ENCODE measurements around the gene PACRG.

The PACRG gene

DNA sequence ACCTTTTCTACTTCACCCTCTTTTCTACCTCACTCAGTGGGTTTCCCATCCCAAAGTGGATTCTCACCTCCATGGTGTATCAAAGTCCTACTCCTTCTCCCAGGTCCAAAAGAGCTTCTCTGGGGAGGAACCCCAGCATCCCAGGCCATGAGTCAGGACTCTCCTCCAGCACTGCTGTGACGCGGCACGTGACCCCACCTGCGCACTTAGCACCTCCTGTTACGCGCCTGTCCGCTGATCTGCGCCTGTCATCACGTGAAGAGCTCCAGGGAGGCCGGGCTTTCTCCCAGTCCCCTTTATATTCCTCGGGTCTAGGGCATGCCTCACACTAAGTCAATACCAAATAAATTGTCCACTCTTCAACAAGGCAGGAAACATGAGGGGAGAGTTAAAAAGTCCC lies 459.8 kb downstream of the PACRG start:
- TF ChIP-seq POLR2A (IDR thresholded peaks at IDR 0.05; ENCODE audit: low read depth, low read length) = no peak
- FAIRE-seq (no peak), DNase-seq (ENCODE audit: insufficient read length, low spot score) (no peak)

- FAIRE-seq = no peak
These were observed 461.0 kb downstream of the PACRG start for GRCh38 chr6:163188746-163189145.

DNA sequence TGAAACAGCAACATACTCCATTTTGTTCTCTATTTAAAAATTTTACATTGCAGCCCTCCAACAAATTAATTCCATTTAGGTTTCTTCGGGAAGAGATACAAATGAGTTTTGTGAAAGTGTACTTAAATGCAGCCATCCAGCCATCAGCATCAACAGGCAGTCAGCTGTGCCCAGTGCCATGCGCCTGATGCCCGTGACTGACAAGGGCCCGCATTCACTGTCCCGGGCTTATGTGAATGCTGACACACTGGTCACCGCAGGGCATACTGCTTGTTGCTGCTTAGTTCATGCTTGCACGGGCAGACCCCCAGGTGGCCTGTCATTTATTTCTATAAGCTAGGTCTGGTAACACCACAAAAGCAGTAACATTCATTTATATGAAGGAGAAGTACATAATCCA lies 461.8 kb downstream of the PACRG start:
- no peak for FAIRE-seq
- TF ChIP-seq POLR2A (IDR thresholded peaks at IDR 0.05; ENCODE audit: low read depth, low read length) = no peak
- no peak for DNase-seq (ENCODE audit: insufficient read length, low spot score)

More at GRCh38 chr6:163188746-163189145, 461.0 kb downstream of the PACRG start:
- no peak for TF ChIP-seq POLR2A (IDR thresholded peaks at IDR 0.05; ENCODE audit: low read depth, low read length)
- DNase-seq (ENCODE audit: insufficient read length, low spot score) = no peak

DNA sequence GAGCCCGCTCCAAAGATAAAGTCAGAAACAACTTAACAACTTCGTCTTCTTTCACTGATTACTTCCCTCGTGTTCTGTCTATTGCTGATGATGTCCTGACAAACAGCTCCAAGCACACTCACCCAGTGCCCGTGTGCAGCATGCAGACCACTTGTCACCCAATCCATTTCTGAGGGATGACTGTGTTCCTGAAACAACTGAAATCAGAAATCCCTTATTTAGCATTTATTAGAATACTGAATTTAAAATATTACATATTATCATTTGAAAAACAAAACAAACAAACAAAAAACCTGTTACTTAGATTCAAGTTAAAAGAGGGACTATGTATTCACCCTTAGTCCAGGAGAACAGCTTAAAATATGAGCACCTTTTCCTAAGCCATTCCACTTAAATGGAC lies 463.0 kb downstream of the PACRG start:
- FAIRE-seq (no peak), DNase-seq (ENCODE audit: insufficient read length, low spot score) (no peak)
- TF ChIP-seq POLR2A (IDR thresholded peaks at IDR 0.05; ENCODE audit: low read depth, low read length) = no peak

DNA sequence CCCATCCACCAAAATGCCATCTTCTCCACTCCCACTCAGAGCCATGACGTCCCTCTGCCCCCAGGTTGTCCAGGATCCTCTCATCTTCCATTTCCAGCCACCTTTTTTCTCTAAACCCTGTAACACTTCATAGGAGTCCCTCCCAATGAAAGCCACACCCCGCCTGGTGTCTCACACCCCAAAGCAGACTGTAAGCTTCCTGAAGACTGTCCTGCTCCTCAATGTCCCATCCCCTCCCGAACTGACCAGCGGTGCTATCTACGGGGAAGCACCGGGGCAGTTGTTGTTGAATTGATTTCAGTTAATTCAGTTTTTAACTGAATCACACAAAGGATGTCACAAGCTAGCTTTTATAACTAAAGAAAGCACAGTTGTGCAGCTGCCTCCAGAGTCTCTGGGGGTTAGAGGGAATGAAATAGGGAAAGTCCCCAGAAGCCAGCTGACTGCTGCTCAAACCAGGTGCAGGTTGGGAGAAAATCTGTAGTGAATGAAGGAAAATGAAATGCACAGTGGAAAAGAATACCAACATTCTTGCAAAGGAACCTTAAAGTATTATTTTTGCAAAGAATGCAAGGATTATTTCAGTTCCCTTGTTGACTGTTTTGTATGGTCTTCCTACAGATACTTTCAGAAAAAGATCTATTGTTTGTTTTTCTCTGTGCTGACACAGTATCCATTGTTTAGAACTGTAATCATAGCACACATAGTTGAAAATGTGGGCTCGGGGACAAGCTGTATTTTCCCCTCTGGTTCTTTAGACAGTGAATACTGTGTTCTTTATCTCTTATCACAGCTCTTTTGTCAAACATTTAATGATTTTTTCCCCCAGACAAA lies 464.1 kb downstream of the PACRG start:
- DNase-seq (ENCODE audit: insufficient read length, low spot score) (no peak), FAIRE-seq (no peak)
- TF ChIP-seq POLR2A (IDR thresholded peaks at IDR 0.05; ENCODE audit: low read depth, low read length) = no peak

DNA sequence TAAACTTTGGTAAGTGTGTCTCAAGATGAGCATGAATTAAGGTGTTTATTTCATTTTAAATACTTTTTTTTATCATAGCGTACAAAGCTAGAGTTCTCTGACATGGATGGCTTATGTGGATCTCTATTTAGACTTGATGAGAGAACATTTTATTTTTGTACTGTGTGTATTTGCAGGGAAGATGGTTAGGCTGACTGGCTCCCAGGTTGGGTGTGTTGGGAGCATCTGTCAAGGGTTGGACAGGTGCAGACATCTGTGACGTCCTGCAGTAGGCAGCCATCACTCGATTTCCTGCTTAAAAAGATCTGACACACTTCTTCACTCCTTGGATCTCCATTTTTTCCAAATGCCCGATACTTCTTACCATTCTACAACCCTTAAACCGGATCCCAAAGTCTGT lies 464.8 kb downstream of the PACRG start:
- no peak for FAIRE-seq
- no peak for TF ChIP-seq POLR2A (IDR thresholded peaks at IDR 0.05; ENCODE audit: low read depth, low read length)

DNA sequence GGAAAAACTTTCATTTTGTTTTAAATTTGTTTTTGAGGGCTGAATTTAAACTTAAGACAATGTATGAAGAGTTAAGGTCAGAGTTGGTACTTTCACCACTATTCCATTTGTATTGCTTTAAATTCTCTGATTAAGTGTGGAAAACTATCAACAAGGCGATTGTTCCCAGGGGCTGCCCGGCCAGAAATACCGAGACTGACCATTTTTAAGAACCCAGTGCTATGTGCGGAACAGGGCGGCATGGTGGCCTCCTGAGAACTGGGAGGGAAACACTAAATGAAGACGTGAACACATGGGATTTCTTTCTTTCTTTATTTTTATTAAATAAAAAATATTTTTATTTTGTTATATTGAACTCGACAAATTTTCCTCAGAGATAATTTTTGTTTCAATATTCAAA lies 465.6 kb downstream of the PACRG start:
- DNase-seq (ENCODE audit: insufficient read length, low spot score) (no peak), FAIRE-seq (no peak)
- TF ChIP-seq POLR2A (IDR thresholded peaks at IDR 0.05; ENCODE audit: low read depth, low read length) = no peak

More for the DNA sequence above, 464.8 kb downstream of the PACRG start:
- no peak for DNase-seq (ENCODE audit: insufficient read length, low spot score)

GRCh38 chr6:163195721-163196691 lies 468.2 kb downstream of the PACRG start:
- FAIRE-seq (no peak), DNase-seq (ENCODE audit: insufficient read length, low spot score) (no peak)

DNA sequence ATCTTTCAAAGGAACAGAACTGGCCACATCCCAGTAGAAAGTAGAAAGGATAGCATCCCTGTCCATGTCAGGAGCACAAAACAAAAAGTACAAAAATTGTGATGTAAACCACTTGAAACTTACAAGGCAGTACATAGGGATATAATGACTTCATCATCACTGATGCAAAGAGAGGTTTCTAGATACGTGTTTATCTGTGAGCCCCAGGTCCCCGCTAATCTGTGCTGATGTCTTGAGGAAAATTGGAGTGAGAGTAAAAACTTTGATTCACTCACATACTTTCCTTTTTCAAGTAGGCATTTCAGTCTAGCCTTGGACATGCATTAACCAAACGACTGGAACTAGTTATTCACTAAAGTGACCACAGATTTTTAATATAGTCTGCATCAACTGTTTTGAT lies 470.1 kb downstream of the PACRG start:
- FAIRE-seq (no peak), DNase-seq (ENCODE audit: insufficient read length, low spot score) (no peak)
- no peak for TF ChIP-seq POLR2A (IDR thresholded peaks at IDR 0.05; ENCODE audit: low read depth, low read length)

More at GRCh38 chr6:163195721-163196691, 468.2 kb downstream of the PACRG start:
- TF ChIP-seq POLR2A (IDR thresholded peaks at IDR 0.05; ENCODE audit: low read depth, low read length) = no peak

DNA sequence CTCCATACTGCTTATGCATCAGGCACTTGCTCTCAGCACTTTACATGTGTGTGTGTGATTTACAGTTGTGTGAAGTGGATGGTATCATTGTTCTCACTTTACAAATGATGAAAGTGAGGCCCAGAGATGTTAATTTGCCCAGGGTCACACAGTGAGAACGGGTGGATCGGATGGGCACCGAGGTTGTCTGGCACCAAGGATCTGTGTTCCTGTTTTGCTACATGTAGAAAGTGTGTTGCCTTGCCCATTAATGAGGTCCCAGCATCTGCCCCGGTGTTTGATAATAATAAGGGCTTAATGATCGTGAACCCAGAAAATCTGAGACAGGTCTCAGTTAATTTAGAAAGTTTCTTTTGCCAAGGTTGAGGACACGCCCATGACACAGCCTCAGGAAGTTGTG lies 470.6 kb downstream of the PACRG start:
- no peak for TF ChIP-seq POLR2A (IDR thresholded peaks at IDR 0.05; ENCODE audit: low read depth, low read length)
- FAIRE-seq = no peak
- no peak for DNase-seq (ENCODE audit: insufficient read length, low spot score)

DNA sequence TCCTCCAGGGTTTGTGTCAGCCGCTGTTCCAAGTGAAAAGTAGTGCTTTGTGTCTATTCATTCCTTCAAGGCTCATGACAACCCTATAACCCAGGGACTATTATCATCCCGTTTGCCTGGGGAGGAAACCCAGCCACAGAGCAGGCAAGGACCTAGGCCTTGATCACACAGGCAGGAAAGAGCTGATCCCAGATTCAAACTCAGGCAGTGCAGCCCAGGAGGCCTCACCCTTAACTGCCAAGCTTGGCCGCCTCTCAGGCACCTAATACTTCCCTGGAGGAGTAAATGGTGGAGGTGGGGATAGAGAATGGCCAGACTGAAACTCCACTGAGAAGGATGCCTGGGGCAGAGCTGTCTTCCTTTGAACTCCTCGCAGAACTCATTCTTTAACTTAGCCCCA lies 471.6 kb downstream of the PACRG start:
- TF ChIP-seq POLR2A (IDR thresholded peaks at IDR 0.05; ENCODE audit: low read depth, low read length) = no peak
- FAIRE-seq = no peak
- DNase-seq (ENCODE audit: insufficient read length, low spot score) = no peak

- no peak for FAIRE-seq
- no peak for DNase-seq (ENCODE audit: insufficient read length, low spot score)
- no peak for TF ChIP-seq POLR2A (IDR thresholded peaks at IDR 0.05; ENCODE audit: low read depth, low read length)
These were observed 472.5 kb downstream of the PACRG start for GRCh38 chr6:163200289-163200688.

DNA sequence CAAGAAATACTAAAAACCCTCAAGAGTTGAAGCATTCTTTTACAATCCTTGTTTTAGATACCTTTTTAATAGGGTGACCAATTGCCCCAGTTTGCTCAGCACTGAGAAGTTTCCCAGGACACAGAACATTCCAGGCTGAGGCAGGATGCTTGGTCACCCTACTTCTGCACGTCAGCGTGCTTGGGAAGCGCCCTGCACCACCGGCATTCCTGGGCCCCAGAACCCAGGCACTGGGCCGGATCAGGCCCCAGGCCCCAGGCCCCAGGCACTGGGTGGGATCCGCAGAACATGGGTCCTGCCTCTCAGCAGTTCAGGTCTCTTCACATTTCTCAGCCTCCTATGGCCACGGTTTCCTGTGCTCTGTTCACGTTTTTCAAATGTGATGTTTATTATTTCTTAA lies 472.9 kb downstream of the PACRG start:
- FAIRE-seq (no peak), DNase-seq (ENCODE audit: insufficient read length, low spot score) (no peak)
- TF ChIP-seq POLR2A (IDR thresholded peaks at IDR 0.05; ENCODE audit: low read depth, low read length) = no peak

- no peak for TF ChIP-seq POLR2A (IDR thresholded peaks at IDR 0.05; ENCODE audit: low read depth, low read length)
- DNase-seq (ENCODE audit: insufficient read length, low spot score) = no peak
- FAIRE-seq = no peak
These were observed 474.1 kb downstream of the PACRG start for GRCh38 chr6:163201855-163202254.

Data from H54 (cell line).